GM23338 (cell line): ENCODE measurements around the gene RHOA. TPM values are rescaled to one million over a fixed set of nuclear protein-coding genes. Genes with fewer than 3 reads are reported as not detected.

Source experiments
- ATAC-seq: fragments of 200-7000 bp; cut with Tn5 transposase; 3 replicates; pipeline ENCODE4 v1.9.1; 2020
- DNase-seq: peaks from one replicate; pipeline ENCODE4 v3.0.0-alpha.2; 2015; ENCODE audit warnings: low spot score
- H2AFZ ChIP-seq: fragments of 200-600 bp; sonication (generic); 2 replicates; pipeline ENCODE4 v1.8.0; 2016; ENCODE audit warnings: antibody characterized with exemption, mild to moderate bottlenecking, moderate library complexity
- H3F3A ChIP-seq: fragments of 200-600 bp; sonication (generic); replicated peaks from 2 replicates; pipeline ENCODE4 v1.8.0; 2017; ENCODE audit warnings: antibody characterized with exemption, mixed run types, low read depth
- H3K27ac ChIP-seq: fragments of 200-600 bp; sonication (generic); 2 replicates; pipeline ENCODE4 v1.6.1; 2016; ENCODE audit warnings: low read depth
- H3K27me3 ChIP-seq: fragments of 200-600 bp; sonication (generic); 2 replicates; pipeline ENCODE4 v1.8.0; 2016; ENCODE audit warnings: mild to moderate bottlenecking, mixed run types, moderate library complexity; ENCODE audit not compliant: insufficient read depth
- H3K36me3 ChIP-seq: fragments of 200-600 bp; sonication (generic); 2 replicates; pipeline ENCODE4 v1.8.0; 2016; ENCODE audit warnings: mild to moderate bottlenecking; ENCODE audit not compliant: insufficient read depth
- H3K4me1 ChIP-seq: fragments of 200-600 bp; sonication (generic); 2 replicates; pipeline ENCODE4 v1.8.0; 2016; ENCODE audit warnings: mild to moderate bottlenecking, moderate library complexity; ENCODE audit not compliant: insufficient read depth
- H3K4me2 ChIP-seq: fragments of 200-600 bp; sonication (generic); 2 replicates; pipeline ENCODE4 v1.7.1; 2017; ENCODE audit warnings: mixed run types
- H3K4me3 ChIP-seq: fragments of 200-600 bp; sonication (generic); 2 replicates; pipeline ENCODE4 v1.6.1; 2016; ENCODE audit warnings: mixed run types
- H3K79me2 ChIP-seq: fragments of 200-600 bp; sonication (generic); replicated peaks from 2 replicates; pipeline ENCODE4 v1.8.0; 2017; ENCODE audit warnings: mild to moderate bottlenecking; ENCODE audit not compliant: insufficient read depth
- H3K9me2 ChIP-seq: fragments of 200-600 bp; sonication (generic); 2 replicates; pipeline ENCODE4 v1.8.0; 2017; ENCODE audit not compliant: insufficient read depth
- H4K20me1 ChIP-seq: fragments of 200-600 bp; sonication (generic); replicated peaks from 2 replicates; pipeline ENCODE4 v1.8.0; 2017; ENCODE audit warnings: mild to moderate bottlenecking; ENCODE audit not compliant: insufficient read depth
- H3K27ac Mint-ChIP-seq: 2 replicates; pipeline ENCODE4 v1.8.0; 2020; ENCODE audit warnings: inconsistent platforms, mild to moderate bottlenecking, moderate library complexity, mixed read lengths
- H3K27me3 Mint-ChIP-seq: 3 replicates; pipeline ENCODE4 v1.8.0; 2022; ENCODE audit warnings: low read depth, mild to moderate bottlenecking, moderate library complexity, mixed read lengths, inconsistent platforms; ENCODE audit not compliant: insufficient read depth, poor library complexity
- H3K36me3 Mint-ChIP-seq: 3 replicates; pipeline ENCODE4 v1.8.0; 2021; ENCODE audit warnings: low read depth, mild to moderate bottlenecking, inconsistent platforms, moderate library complexity, mixed read lengths
- H3K4me1 Mint-ChIP-seq: 3 replicates; pipeline ENCODE4 v1.8.0; 2020; ENCODE audit warnings: mild to moderate bottlenecking, inconsistent platforms, mixed read lengths
- H3K4me3 Mint-ChIP-seq: 3 replicates; pipeline ENCODE4 v1.8.0; 2021; ENCODE audit warnings: moderate library complexity, mild to moderate bottlenecking, inconsistent platforms, mixed read lengths
- H3K9me3 Mint-ChIP-seq: 3 replicates; pipeline ENCODE4 v1.8.0; 2020; ENCODE audit warnings: moderate library complexity, mild to moderate bottlenecking, inconsistent platforms, mixed read lengths
- CREB1 ChIP-seq: fragments of 250-450 bp; sonication (Bioruptor Pico); IDR thresholded peaks from 2 replicates; pipeline ENCODE4 v1.5.0; 2020; ENCODE audit warnings: low read depth, mild to moderate bottlenecking, moderate library complexity
- ETS1 ChIP-seq: IDR thresholded peaks from 2 replicates; pipeline ENCODE4 v1.6.1; 2016; ENCODE audit warnings: antibody characterized with exemption
- EZH2 ChIP-seq: fragments of 200-600 bp; sonication (generic); IDR thresholded peaks from one replicate; pipeline ENCODE4 v1.8.0; 2017; ENCODE audit warnings: antibody characterized with exemption, mild to moderate bottlenecking, low read depth; ENCODE audit not compliant: unreplicated experiment
- EZH2phosphoT487 ChIP-seq: fragments of 200-600 bp; sonication (generic); IDR thresholded peaks from one replicate; pipeline ENCODE4 v1.8.1; 2018; ENCODE audit warnings: antibody characterized with exemption; ENCODE audit not compliant: unreplicated experiment
- JUNB ChIP-seq: IDR thresholded peaks from one replicate; pipeline ENCODE4 v1.6.1; 2016; ENCODE audit warnings: antibody characterized with exemption; ENCODE audit not compliant: unreplicated experiment
- NANOG ChIP-seq: IDR thresholded peaks from 2 replicates; pipeline ENCODE4 v1.6.1; 2016; ENCODE audit warnings: antibody characterized with exemption, borderline replicate concordance
- POLR2AphosphoS5 ChIP-seq: IDR thresholded peaks from 2 replicates; pipeline ENCODE4 v1.6.1; 2016; ENCODE audit warnings: antibody characterized with exemption, low read depth
- REST ChIP-seq: IDR thresholded peaks from one replicate; pipeline ENCODE4 v1.6.1; 2018; ENCODE audit warnings: antibody characterized with exemption; ENCODE audit not compliant: unreplicated experiment
- STAT1 ChIP-seq: IDR thresholded peaks from one replicate; pipeline ENCODE4 v1.6.1; 2016; ENCODE audit warnings: antibody characterized with exemption; ENCODE audit not compliant: unreplicated experiment
- ZNF114 ChIP-seq: fragments of 250-450 bp; sonication (Bioruptor Pico); IDR thresholded peaks from 2 replicates; pipeline ENCODE4 v1.5.0; 2020; ENCODE audit warnings: mild to moderate bottlenecking, moderate library complexity
- ZNF331 ChIP-seq: fragments of 250-450 bp; sonication (Bioruptor Pico); IDR thresholded peaks from 2 replicates; pipeline ENCODE4 v1.5.0; 2020; ENCODE audit warnings: low read depth, mild to moderate bottlenecking, moderate library complexity
- polyA plus RNA-seq: library from polyadenylated mRNA; unstranded; fragments of >200 nt; fragmentation: Nextera tagmentation; extraction: Ambion mirVana; gene quantifications from 2 replicates; pipeline ENCODE4 v1.2.1, GENCODE V29; 2016
- total RNA-seq: library from RNA; depleted of rRNA; stranded (reverse); fragments of >200 nt; shearing (Covaris generic); gene quantifications from 2 replicates; pipeline ENCODE4 v1.2.3, GENCODE V29; 2014

Gene RHOA
- total and polyA plus RNA-seq, 2 experiments from 2014 or later: 248 to 373 TPM

GRCh38 chr3:49412632-49413337 lies 1.0 kb upstream of the RHOA start:
- Mint-ChIP-seq H3K27me3 (peaks cover 8% of the 10 kb centered on the region), H3K4me1 (peaks cover 30% of the 10 kb centered on the region), H3K36me3 (peaks cover 25% of the 10 kb centered on the region), H3K4me3 (peak overlapping the region; percentile 91), H3K9me3 (no peaks in the 10 kb centered on the region), H3K27ac (peak overlapping the region; percentile 34)
- Histone ChIP-seq H3K79me2 (peaks cover 36% of the 10 kb centered on the region), H3K36me3 (no peaks in the 10 kb centered on the region), H3K4me3 (peak overlapping the region; percentile 84), H3F3A (peaks cover 15% of the 10 kb centered on the region), H3K4me1 (peaks cover 12% of the 10 kb centered on the region), H2AFZ (peak overlapping the region; percentile 83), H3K27ac (no peak overlapping the region), H3K9me2 (no peaks in the 10 kb centered on the region), H4K20me1 (peaks cover 30% of the 10 kb centered on the region), H3K4me2 (peak overlapping the region; percentile 82), H3K27me3 (no peaks in the 10 kb centered on the region)
- no peak for TF ChIP-seq STAT1
- TF ChIP-seq CREB1 (CRISPR knock-in tag): no peak
- no peak for TF ChIP-seq EZH2
- TF ChIP-seq REST: no peak
- no peak for TF ChIP-seq NANOG
- TF ChIP-seq JUNB: no peak
- no peak for TF ChIP-seq ETS1
- TF ChIP-seq ZNF114: no peak
- no peak for TF ChIP-seq EZH2phosphoT487
- TF ChIP-seq POLR2AphosphoS5: no peak
- no peak for DNase-seq
- ATAC-seq: peak; percentile 2; the same call in 2 of the 3 replicates

GRCh38 chr3:49411535-49411967 lies 225 bp downstream of the RHOA start:
- Histone ChIP-seq H4K20me1 (peaks cover 42% of the 10 kb centered on the region), H3K79me2 (peaks cover 48% of the 10 kb centered on the region), H3K4me2 (peak overlapping the region; percentile 89), H3K36me3 (no peaks in the 10 kb centered on the region), H3K27ac (peak overlapping the region; percentile 88), H2AFZ (peak overlapping the region; percentile 78; the same call in 1 of the 2 replicates), H3K9me2 (no peaks in the 10 kb centered on the region), H3K4me3 (peak overlapping the region; percentile 84), H3K27me3 (no peaks in the 10 kb centered on the region), H3K4me1 (peaks cover 12% of the 10 kb centered on the region), H3F3A (peaks cover 11% of the 10 kb centered on the region)
- H3K4me1 Mint-ChIP-seq: peaks cover 22% of the 10 kb centered on the region
- DNase-seq (peak; percentile 74), ATAC-seq (peak; percentile 56)
- H3K27me3 Mint-ChIP-seq: peaks cover 6% of the 10 kb centered on the region
- peak overlapping the region; percentile 94 for H3K4me3 Mint-ChIP-seq
- no peak overlapping the region for H3K27ac Mint-ChIP-seq
- peaks cover 19% of the 10 kb centered on the region for H3K36me3 Mint-ChIP-seq
- TF ChIP-seq POLR2AphosphoS5 (0 out of 2 replicates have a peak, but pooled peaks have one; percentile 79), ZNF331 (CRISPR knock-in tag) (no peak)
- H3K9me3 Mint-ChIP-seq: no peaks in the 10 kb centered on the region
